Smooth muscle cell (in vitro differentiated cells): Measurements from ENCODE around the gene NAA80. TPM values are rescaled to one million over a fixed set of nuclear protein-coding genes. Genes with fewer than 3 reads are reported as not detected.

Experiments used
- DNase-seq: peaks from one replicate; lab custom pipeline; 2025; ENCODE audit not compliant: unreplicated experiment; lab: John Stamatoyannopoulos, UW
- H2AFZ ChIP-seq: fragments of 200-600 bp; sonication (generic); 2 replicates; pipeline ENCODE4 v1.6.0; 2016; ENCODE audit warnings: antibody characterized with exemption, low read depth, mild to moderate bottlenecking
- H3F3A ChIP-seq: fragments of 200-600 bp; sonication (generic); 2 replicates; pipeline ENCODE4 v1.6.0; 2017; ENCODE audit warnings: antibody characterized with exemption, low read depth
- H3K27ac ChIP-seq: fragments of 200-600 bp; sonication (generic); 2 replicates; pipeline ENCODE4 v1.5.1; 2016; ENCODE audit warnings: low read depth, mild to moderate bottlenecking
- H3K27me3 ChIP-seq: fragments of 200-600 bp; sonication (generic); 2 replicates; pipeline ENCODE4 v1.6.1; 2016; ENCODE audit warnings: low read depth, mild to moderate bottlenecking
- H3K36me3 ChIP-seq: fragments of 200-600 bp; sonication (generic); 2 replicates; pipeline ENCODE4 v1.5.1; 2016; ENCODE audit warnings: low read depth
- H3K4me1 ChIP-seq: fragments of 200-600 bp; sonication (generic); 2 replicates; pipeline ENCODE4 v1.5.1; 2016; ENCODE audit warnings: low read depth
- H3K4me2 ChIP-seq: fragments of 200-600 bp; sonication (generic); 2 replicates; pipeline ENCODE4 v1.6.0; 2016; ENCODE audit warnings: mild to moderate bottlenecking
- H3K4me3 ChIP-seq: fragments of 200-600 bp; sonication (generic); 2 replicates; pipeline ENCODE4 v1.5.1; 2016; ENCODE audit warnings: mild to moderate bottlenecking
- H3K79me2 ChIP-seq: fragments of 200-600 bp; sonication (generic); 2 replicates; pipeline ENCODE4 v1.6.0; 2016; ENCODE audit warnings: low read depth, mild to moderate bottlenecking
- H3K9ac ChIP-seq: fragments of 200-600 bp; sonication (generic); 2 replicates; pipeline ENCODE4 v1.6.0; 2016; ENCODE audit warnings: low read depth
- H3K9me3 ChIP-seq: fragments of 200-600 bp; sonication (generic); replicated peaks from 2 replicates; pipeline ENCODE4 v1.5.1; 2016; ENCODE audit warnings: low read depth
- H4K20me1 ChIP-seq: fragments of 200-600 bp; sonication (generic); 2 replicates; pipeline ENCODE4 v1.6.0; 2016; ENCODE audit warnings: low read depth
- CTCF ChIP-seq: fragments of 200-600 bp; sonication (generic); IDR thresholded peaks from 2 replicates; pipeline ENCODE4 v1.5.1; 2017; ENCODE audit warnings: borderline replicate concordance, mild to moderate bottlenecking, antibody characterized with exemption; ENCODE audit not compliant: insufficient read depth, poor library complexity, severe bottlenecking
- WGBS: methylation state at CpG from one replicate; pipeline ENCODE4 v1.1.7; 2016; ENCODE audit warnings: low lambda C conversion rate; 5-methylcytosine and 5-hydroxymethylcytosine counted together
- polyA plus RNA-seq: library from polyadenylated mRNA; unstranded; fragments of >200 nt; fragmentation: Nextera tagmentation; extraction: Ambion mirVana; gene quantifications from 2 replicates; pipeline ENCODE4 v1.2.1, GENCODE V29; 2016
- total RNA-seq: library from RNA; depleted of rRNA; stranded (reverse); fragments of >200 nt; gene quantifications from 2 replicates; pipeline ENCODE4 v1.2.3, GENCODE V29; 2014

The NAA80 gene
- total and polyA plus RNA-seq, 2 experiments from 2014 or later = 13.0 to 21.9 TPM

- Histone ChIP-seq H3F3A (peaks cover 4% of the 10 kb centered on the region), H3K27me3 (no peaks in the 10 kb centered on the region), H3K4me1 (peaks cover 13% of the 10 kb centered on the region), H3K27ac (peak overlapping the region; percentile 85), H3K36me3 (no peaks in the 10 kb centered on the region), H3K79me2 (no peaks in the 10 kb centered on the region), H3K4me2 (peak overlapping the region; percentile 94), H3K9ac (peak overlapping the region; percentile 84), H4K20me1 (no peaks in the 10 kb centered on the region), H2AFZ (peak overlapping the region; percentile 75), H3K4me3 (peak overlapping the region; percentile 58), H3K9me3 (no peaks in the 10 kb centered on the region)
- WGBS = 68% methylated on average over 12 of the region's 12 CpGs
- TF ChIP-seq CTCF = no peak
- DNase-seq = no peak
Measured at GRCh38 chr3:50299929-50300680, 900 bp upstream of the NAA80 start.

- no peak for TF ChIP-seq CTCF
- H3K4me2 ChIP-seq = peak overlapping the region; percentile 94
- H3K9ac ChIP-seq = peak overlapping the region; percentile 84
- 4% methylated on average over 12 of the region's 12 CpGs for WGBS
- H4K20me1 ChIP-seq = no peaks in the 10 kb centered on the region
- peak overlapping the region; percentile 85 for H3K27ac ChIP-seq
- H2AFZ ChIP-seq = peak overlapping the region; percentile 75
- H3K27me3 ChIP-seq = no peaks in the 10 kb centered on the region
- H3K4me3 ChIP-seq = peak overlapping the region; percentile 58
- peaks cover 4% of the 10 kb centered on the region for H3F3A ChIP-seq
- DNase-seq = no peak
- H3K9me3 ChIP-seq = no peaks in the 10 kb centered on the region
- H3K79me2 ChIP-seq = no peaks in the 10 kb centered on the region
- no peaks in the 10 kb centered on the region for H3K36me3 ChIP-seq
- peaks cover 13% of the 10 kb centered on the region for H3K4me1 ChIP-seq
Measured at GRCh38 chr3:50299638-50299928, 378 bp upstream of the NAA80 start.

- Histone ChIP-seq H3K4me3 (peak overlapping the region; percentile 85), H2AFZ (no peak overlapping the region), H3K27ac (peak overlapping the region; percentile 73), H3K4me2 (peak overlapping the region; percentile 100), H3K9me3 (no peaks in the 10 kb centered on the region), H3K27me3 (no peaks in the 10 kb centered on the region), H3K4me1 (peaks cover 13% of the 10 kb centered on the region), H4K20me1 (no peaks in the 10 kb centered on the region), H3K9ac (peak overlapping the region; percentile 86), H3F3A (peaks cover 4% of the 10 kb centered on the region), H3K79me2 (no peaks in the 10 kb centered on the region), H3K36me3 (no peaks in the 10 kb centered on the region)
- no peak for DNase-seq
- peak; percentile 12 for TF ChIP-seq CTCF
- WGBS = 74% methylated on average over 9 of the region's 9 CpGs
Measured at GRCh38 chr3:50297896-50298725, 1.1 kb downstream of the NAA80 start.
